ENCODE measurements around the gene DRP2.
"Not testable (repeated sequence)": the region's sequence is repeated elsewhere in the genome, so short reads cannot be mapped to it uniquely, and the experiment has no call there.

DRP2 gene, protein sequence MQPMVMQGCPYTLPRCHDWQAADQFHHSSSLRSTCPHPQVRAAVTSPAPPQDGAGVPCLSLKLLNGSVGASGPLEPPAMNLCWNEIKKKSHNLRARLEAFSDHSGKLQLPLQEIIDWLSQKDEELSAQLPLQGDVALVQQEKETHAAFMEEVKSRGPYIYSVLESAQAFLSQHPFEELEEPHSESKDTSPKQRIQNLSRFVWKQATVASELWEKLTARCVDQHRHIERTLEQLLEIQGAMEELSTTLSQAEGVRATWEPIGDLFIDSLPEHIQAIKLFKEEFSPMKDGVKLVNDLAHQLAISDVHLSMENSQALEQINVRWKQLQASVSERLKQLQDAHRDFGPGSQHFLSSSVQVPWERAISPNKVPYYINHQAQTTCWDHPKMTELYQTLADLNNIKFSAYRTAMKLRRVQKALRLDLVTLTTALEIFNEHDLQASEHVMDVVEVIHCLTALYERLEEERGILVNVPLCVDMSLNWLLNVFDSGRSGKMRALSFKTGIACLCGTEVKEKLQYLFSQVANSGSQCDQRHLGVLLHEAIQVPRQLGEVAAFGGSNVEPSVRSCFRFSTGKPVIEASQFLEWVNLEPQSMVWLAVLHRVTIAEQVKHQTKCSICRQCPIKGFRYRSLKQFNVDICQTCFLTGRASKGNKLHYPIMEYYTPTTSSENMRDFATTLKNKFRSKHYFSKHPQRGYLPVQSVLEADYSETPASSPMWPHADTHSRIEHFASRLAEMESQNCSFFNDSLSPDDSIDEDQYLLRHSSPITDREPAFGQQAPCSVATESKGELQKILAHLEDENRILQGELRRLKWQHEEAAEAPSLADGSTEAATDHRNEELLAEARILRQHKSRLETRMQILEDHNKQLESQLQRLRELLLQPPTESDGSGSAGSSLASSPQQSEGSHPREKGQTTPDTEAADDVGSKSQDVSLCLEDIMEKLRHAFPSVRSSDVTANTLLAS

DNA sequence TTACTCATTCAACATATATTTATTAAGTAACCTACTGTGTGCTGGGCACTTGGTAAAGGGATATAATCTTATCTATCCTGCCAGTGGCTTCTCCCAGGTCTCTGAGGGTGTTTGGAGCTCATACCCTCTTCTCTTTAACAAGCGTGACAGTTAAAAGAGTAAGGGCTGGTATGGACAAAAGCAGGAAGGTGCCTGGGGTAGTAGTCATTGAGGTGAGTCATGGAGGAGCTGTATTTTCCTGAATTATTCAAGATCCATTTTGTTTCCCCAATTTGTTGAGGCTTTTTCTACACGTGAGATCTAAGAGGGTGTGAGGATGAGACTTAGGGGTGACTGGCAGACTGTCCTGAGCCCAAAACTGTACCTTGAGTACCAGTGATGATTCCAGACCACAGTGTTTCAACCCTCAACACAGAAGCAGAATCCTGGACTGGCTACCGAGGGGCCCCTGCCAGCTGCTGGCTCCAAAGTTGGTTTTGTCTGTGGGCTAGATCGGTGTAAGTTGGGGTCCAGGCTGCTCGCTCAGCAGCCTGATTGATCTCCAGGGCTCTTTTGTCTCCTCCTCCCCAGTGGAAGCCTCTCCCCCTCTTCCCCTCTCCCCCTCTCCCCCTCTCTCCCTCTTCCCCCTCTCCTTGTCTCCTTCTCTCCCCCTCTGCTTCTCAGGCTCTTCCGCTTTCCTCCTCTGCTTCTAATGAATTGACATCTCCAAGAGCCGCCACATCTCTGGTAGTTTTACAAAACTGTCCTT is at the start of gene DRP2:
TSS of gene DRP2 (plus strand) at position 671 of the 748 bp plus-strand sequence. CDS start 11,862 bp downstream, outside the sequence.
- TF ChIP-seq FOXA1 (IDR thresholded peaks at IDR 0.05) (no peak), SP1 (IDR thresholded peaks at IDR 0.05) (no peak), ARNT (IDR thresholded peaks at IDR 0.05) (no peak), FOXK2 (IDR thresholded peaks at IDR 0.05) (no peak), SUZ12 (IDR thresholded peaks at IDR 0.05) (no peak), ZNF384 (IDR thresholded peaks at IDR 0.05) (no peak), FOXM1 (IDR thresholded peaks at IDR 0.05; ENCODE audit: borderline replicate concordance) (no peak), ELF4 (IDR thresholded peaks at IDR 0.05) (no peak), L3MBTL2 (conservative IDR thresholded peaks at IDR 0.05) (no peak)
- POLR2A ChIA-PET: no interaction called here
- CTCF ChIA-PET: interaction anchor here (0.6 kb wide), 1 partner anchor 103 kb away, joined by 3 read pairs; no protein-coding TSS in a partner anchor
- DNase-seq (ENCODE audit: extremely low spot score): no peak

DNA sequence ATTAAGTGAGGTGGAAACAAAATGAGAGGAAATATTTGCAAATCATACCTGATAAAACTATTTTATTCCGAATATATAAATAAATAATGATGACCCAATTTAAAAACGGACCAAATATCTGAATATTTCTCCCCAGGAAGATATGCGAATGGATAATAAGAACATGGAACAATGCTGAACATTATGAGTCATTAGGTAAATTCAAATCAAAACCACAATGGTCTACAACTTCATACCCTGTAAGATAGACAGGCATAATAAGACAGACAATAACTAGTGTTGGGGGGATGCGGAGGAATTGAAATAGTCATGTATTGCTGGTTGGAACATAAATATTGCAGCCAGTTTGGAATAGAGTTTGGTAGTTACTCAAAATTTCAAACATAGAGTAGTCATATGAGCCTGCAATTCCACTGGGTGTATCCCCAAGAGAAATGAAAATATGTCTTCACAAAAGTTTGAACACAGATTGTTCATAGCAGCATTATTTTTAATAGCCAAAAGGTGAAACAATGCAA is 47.6 kb upstream of the DRP2 start:
- ChIA-PET CTCF (interaction anchor here (0.7 kb wide), 1 partner anchor 92 kb away, joined by 3 read pairs; no protein-coding TSS in a partner anchor), POLR2A (no interaction called here)
- DNase-seq (ENCODE audit: extremely low spot score): no peak
- TF ChIP-seq SUZ12 (IDR thresholded peaks at IDR 0.05): no peak
- TF ChIP-seq LEF1 (IDR thresholded peaks at IDR 0.05; ENCODE audit: borderline replicate concordance): no peak
- TF ChIP-seq, protein P1, sequence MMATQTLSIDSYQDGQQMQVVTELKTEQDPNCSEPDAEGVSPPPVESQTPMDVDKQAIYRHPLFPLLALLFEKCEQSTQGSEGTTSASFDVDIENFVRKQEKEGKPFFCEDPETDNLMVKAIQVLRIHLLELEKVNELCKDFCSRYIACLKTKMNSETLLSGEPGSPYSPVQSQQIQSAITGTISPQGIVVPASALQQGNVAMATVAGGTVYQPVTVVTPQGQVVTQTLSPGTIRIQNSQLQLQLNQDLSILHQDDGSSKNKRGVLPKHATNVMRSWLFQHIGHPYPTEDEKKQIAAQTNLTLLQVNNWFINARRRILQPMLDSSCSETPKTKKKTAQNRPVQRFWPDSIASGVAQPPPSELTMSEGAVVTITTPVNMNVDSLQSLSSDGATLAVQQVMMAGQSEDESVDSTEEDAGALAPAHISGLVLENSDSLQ (IDR thresholded peaks at IDR 0.05): no peak
- no peak for TF ChIP-seq TARDBP (IDR thresholded peaks at IDR 0.05)
- no peak for TF ChIP-seq HDGF (IDR thresholded peaks at IDR 0.05; ENCODE audit: borderline replicate concordance)
- TF ChIP-seq NFRKB (IDR thresholded peaks at IDR 0.05): no peak
- TF ChIP-seq BHLHE40 (IDR thresholded peaks at IDR 0.05; ENCODE audit: borderline replicate concordance): no peak
- no peak for TF ChIP-seq FOXK2 (IDR thresholded peaks at IDR 0.05)
- TF ChIP-seq ELF4 (IDR thresholded peaks at IDR 0.05): no peak
- no peak for TF ChIP-seq CTBP1 (IDR thresholded peaks at IDR 0.05; ENCODE audit: borderline replicate concordance)
- no peak for TF ChIP-seq ZNF384 (IDR thresholded peaks at IDR 0.05)
- TF ChIP-seq FOXA1 (IDR thresholded peaks at IDR 0.05): no peak
- TF ChIP-seq L3MBTL2 (conservative IDR thresholded peaks at IDR 0.05): no peak
- TF ChIP-seq SP1 (IDR thresholded peaks at IDR 0.05): no peak
- TF ChIP-seq FOXM1 (IDR thresholded peaks at IDR 0.05; ENCODE audit: borderline replicate concordance): no peak

DNA sequence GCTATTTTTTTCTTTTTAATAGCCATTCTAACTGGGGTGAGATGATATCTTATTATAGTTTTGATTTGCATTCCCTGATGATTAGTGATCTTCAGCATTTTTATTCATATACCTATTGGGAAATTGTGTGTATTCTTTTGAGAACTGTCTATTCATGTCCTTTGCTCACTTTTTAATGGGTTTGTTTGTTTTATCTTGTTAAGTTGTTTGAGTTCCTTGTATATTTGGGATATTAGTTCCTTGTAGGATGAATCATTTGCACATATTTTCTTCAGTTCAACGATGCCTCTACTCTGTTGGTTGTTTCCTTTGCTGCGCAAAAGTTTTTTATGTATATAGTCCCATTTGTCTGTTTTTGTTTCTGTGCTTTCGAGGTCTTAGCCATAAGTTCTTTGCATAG is 43.1 kb upstream of the DRP2 start:
- ChIA-PET CTCF (no interaction called here), POLR2A (no interaction called here)
- TF ChIP-seq, protein P1 (IDR thresholded peaks at IDR 0.05): no peak
- TF ChIP-seq LEF1 (IDR thresholded peaks at IDR 0.05; ENCODE audit: borderline replicate concordance): no peak
- no peak for TF ChIP-seq CTBP1 (IDR thresholded peaks at IDR 0.05; ENCODE audit: borderline replicate concordance)
- no peak for TF ChIP-seq TARDBP (IDR thresholded peaks at IDR 0.05)
- no peak for TF ChIP-seq ZNF384 (IDR thresholded peaks at IDR 0.05)
- TF ChIP-seq BHLHE40 (IDR thresholded peaks at IDR 0.05; ENCODE audit: borderline replicate concordance): no peak
- TF ChIP-seq SUZ12 (IDR thresholded peaks at IDR 0.05): no peak
- TF ChIP-seq FOXM1 (IDR thresholded peaks at IDR 0.05; ENCODE audit: borderline replicate concordance): no peak
- no peak for TF ChIP-seq ELF4 (IDR thresholded peaks at IDR 0.05)
- TF ChIP-seq L3MBTL2 (conservative IDR thresholded peaks at IDR 0.05): no peak
- DNase-seq (ENCODE audit: extremely low spot score): no peak

DNA sequence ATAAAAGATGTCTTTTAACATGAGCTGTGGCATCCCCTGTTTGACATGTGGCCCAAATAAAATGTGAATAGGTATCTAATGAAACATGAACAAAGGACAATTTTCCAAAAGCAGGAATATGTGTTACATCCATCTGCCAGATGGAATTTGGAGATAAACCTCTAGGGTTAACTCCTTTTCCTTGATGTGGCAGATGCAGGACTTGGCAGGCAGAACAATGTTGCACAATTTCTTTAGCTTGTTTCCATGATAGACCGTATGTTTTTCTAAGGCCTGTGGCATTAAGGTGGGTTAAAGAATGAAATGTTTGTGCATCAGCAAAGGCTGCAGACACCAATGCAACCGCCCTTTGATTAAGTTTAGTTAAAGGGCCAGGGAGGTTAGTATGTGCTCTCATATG is 34.7 kb upstream of the DRP2 start:
- DNase-seq (ENCODE audit: extremely low spot score); CTCF ChIA-PET; POLR2A ChIA-PET: not testable (repeated sequence)

DNA sequence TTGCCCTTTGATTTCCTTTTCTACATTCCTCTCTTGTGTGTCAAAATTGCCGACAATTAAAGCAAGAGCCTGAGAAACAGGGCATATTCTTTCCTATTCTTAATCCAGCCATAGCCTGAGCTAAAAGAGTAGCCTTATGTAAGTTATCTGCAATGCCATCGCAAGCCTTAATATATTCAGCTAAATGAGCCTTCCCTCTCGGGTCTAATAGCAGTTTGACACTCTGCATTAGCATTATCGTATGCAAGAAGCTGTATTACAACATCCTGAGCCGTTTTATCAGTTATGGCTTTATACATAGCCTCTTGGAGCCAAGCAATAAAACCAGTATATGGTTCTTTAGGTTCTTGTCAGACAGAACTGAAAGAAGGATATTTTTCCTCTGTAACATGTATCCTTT is 31.6 kb upstream of the DRP2 start:
- DNase-seq (ENCODE audit: extremely low spot score); POLR2A ChIA-PET; CTCF ChIA-PET: not testable (repeated sequence)

DNA sequence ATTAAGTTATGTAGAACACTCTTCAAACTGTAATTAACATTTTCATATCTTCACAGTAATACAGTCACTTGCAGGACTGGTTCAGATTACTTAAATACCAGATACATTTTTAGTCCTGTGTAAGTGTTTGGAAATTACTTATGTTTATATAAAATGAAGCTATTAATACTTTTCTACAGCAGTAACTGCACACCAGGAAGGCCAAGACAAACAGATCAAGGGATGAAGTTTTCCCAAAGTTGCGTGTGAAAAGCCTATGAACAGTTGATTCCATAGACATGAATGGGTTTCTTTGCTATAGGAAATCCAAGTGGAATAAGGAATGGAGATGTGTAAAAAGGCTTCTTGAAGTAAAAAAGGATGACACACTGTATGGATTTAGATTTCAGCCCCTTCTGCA is 28.9 kb upstream of the DRP2 start:
- TF ChIP-seq TARDBP (IDR thresholded peaks at IDR 0.05): no peak
- no peak for TF ChIP-seq FOXK2 (IDR thresholded peaks at IDR 0.05)
- no peak for TF ChIP-seq FOXA1 (IDR thresholded peaks at IDR 0.05)
- TF ChIP-seq SUZ12 (IDR thresholded peaks at IDR 0.05): no peak
- no peak for TF ChIP-seq ARNT (IDR thresholded peaks at IDR 0.05)
- no peak for TF ChIP-seq L3MBTL2 (conservative IDR thresholded peaks at IDR 0.05)
- no peak for TF ChIP-seq SP1 (IDR thresholded peaks at IDR 0.05)
- no peak for TF ChIP-seq LEF1 (IDR thresholded peaks at IDR 0.05; ENCODE audit: borderline replicate concordance)
- no peak for TF ChIP-seq ZNF384 (IDR thresholded peaks at IDR 0.05)
- TF ChIP-seq BHLHE40 (IDR thresholded peaks at IDR 0.05; ENCODE audit: borderline replicate concordance): no peak
- TF ChIP-seq HDGF (IDR thresholded peaks at IDR 0.05; ENCODE audit: borderline replicate concordance): no peak
- DNase-seq (ENCODE audit: extremely low spot score): no peak
- ChIA-PET POLR2A (no interaction called here), CTCF (no interaction called here)
